OCI-LY1 (cell line): ENCODE data around the gene DCLK1.

Experiments used
- EZH2 ChIP-seq: fragments of 200-600 bp; sonication (generic), shearing (Covaris generic); IDR thresholded peaks from 2 replicates; pipeline ENCODE4 v1.8.0; 2017; ENCODE audit warnings: borderline replicate concordance, mixed run types, mild to moderate bottlenecking, antibody characterized with exemption, low read length, moderate library complexity, mixed read lengths
- TF ChIP-seq, protein P1 (sequence below): fragments of 200-600 bp; sonication (generic), shearing (Covaris generic); IDR thresholded peaks from 2 replicates; pipeline ENCODE4 v1.5.1; 2017; ENCODE audit warnings: mild to moderate bottlenecking, antibody characterized with exemption, low read length, moderate library complexity, mixed read lengths

- TF ChIP-seq, protein P1, sequence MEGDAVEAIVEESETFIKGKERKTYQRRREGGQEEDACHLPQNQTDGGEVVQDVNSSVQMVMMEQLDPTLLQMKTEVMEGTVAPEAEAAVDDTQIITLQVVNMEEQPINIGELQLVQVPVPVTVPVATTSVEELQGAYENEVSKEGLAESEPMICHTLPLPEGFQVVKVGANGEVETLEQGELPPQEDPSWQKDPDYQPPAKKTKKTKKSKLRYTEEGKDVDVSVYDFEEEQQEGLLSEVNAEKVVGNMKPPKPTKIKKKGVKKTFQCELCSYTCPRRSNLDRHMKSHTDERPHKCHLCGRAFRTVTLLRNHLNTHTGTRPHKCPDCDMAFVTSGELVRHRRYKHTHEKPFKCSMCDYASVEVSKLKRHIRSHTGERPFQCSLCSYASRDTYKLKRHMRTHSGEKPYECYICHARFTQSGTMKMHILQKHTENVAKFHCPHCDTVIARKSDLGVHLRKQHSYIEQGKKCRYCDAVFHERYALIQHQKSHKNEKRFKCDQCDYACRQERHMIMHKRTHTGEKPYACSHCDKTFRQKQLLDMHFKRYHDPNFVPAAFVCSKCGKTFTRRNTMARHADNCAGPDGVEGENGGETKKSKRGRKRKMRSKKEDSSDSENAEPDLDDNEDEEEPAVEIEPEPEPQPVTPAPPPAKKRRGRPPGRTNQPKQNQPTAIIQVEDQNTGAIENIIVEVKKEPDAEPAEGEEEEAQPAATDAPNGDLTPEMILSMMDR, result no peak
- TF ChIP-seq EZH2, result no peak
Observed at GRCh38 chr13:35824395-35824794, 306.8 kb downstream of the DCLK1 start.
